Body of pancreas (tissue), 4 donors: ENCODE measurements around the gene PSMG3. TPM values are rescaled to one million over a fixed set of nuclear protein-coding genes. Genes with fewer than 3 reads are reported as not detected.

ENCODE experiments used
- ATAC-seq: fragments of 150-250 bp; one replicate; pipeline ENCODE4 v1.9.1; 2016
- DNase-seq, 4 donors: peaks; one replicate each; pipeline ENCODE4 v3.0.0-alpha.2; 2019
- H3K27ac ChIP-seq, 4 donors: fragments of 200-600 bp; sonication (generic); 1 replicate in 3 of 4; 2 replicates in 1 of 4; pipeline versions ENCODE4 v1.5.1 to v1.6.1; 2016 to 2019; ENCODE audit warnings: mild to moderate bottlenecking in 1 of 4, mixed read lengths in 1 of 4, moderate library complexity in 1 of 4
- H3K27me3 ChIP-seq, 2 donors: fragments of 200-600 bp; sonication (generic); one replicate each; pipeline ENCODE4 v1.6.0; 2016; ENCODE audit warnings: mild to moderate bottlenecking in 1 of 2
- H3K36me3 ChIP-seq, 2 donors: fragments of 200-600 bp; sonication (generic); replicated peaks in 1 of 2; 2 replicates each; pipeline ENCODE4 v1.5.1; 2016; ENCODE audit warnings: low read depth in 2 of 2; ENCODE audit not compliant: insufficient read depth in 1 of 2
- H3K4me1 ChIP-seq: fragments of 200-600 bp; sonication (generic); one replicate; pipeline ENCODE4 v1.6.0; 2016
- H3K4me3 ChIP-seq, 2 donors: fragments of 200-600 bp; sonication (generic); 1 replicate in 1 of 2; 2 replicates in 1 of 2; pipeline ENCODE4 v1.5.1; 2016 to 2019
- H3K9me3 ChIP-seq, 3 donors: fragments of 200-600 bp; sonication (generic); 1 replicate in 2 of 3; 2 replicates in 1 of 3; pipeline ENCODE4 v1.5.1; 2016
- CTCF ChIP-seq, 7 experiments: fragments of 450-650 bp in 4 of 7; fragments of 200-600 bp in 3 of 7; sonication (generic) in 3 of 7; IDR thresholded peaks; one replicate each; pipeline ENCODE4 v1.5.1; 2016 to 2019; ENCODE audit warnings: antibody characterized with exemption in 7 of 7
- POLR2A ChIP-seq, 3 donors: fragments of 450-650 bp; IDR thresholded peaks; one replicate each; pipeline ENCODE4 v1.6.1; 2016; ENCODE audit warnings: antibody characterized with exemption in 3 of 3, mild to moderate bottlenecking in 2 of 3
- WGBS, 2 donors: methylation state at CpG; one replicate each; pipeline ENCODE4 v1.1.5; 2017; 5-methylcytosine and 5-hydroxymethylcytosine counted together
- intact Hi-C: fragments of 100-400 bp; cut with DNase I; formaldehyde crosslinking; loops from one replicate; pipeline ENCODE4 v1.15.1; 2023
- total RNA-seq, 2 donors: library from RNA; depleted of rRNA; stranded (reverse); fragments of >200 nt; gene quantifications; one replicate each; pipeline ENCODE4 v1.1.0, GENCODE V29; 2016

Gene PSMG3
- total RNA-seq, 2 donors from 2014 or later = 34.0 to 39.6 TPM

- intact Hi-C loops = loop anchor here (5.0 kb wide), 1 partner anchor 45 kb away; the partner anchor contains the start of gene INTS1
- WGBS, 2 donors = 86 to 93% methylated on average over 11 to 39 of the region's 41 CpGs
- Histone ChIP-seq H3K4me1 (peaks cover 19% of the 10 kb centered on the region), H3K36me3 (peaks cover 0 to 13% of the 10 kb centered on the region in 2 donors), H3K27ac (peak overlapping the region in 1 of 4 donors; percentile 69), H3K27me3 (no peaks in the 10 kb centered on the region), H3K9me3 (no peaks in the 10 kb centered on the region), H3K4me3 (no peak overlapping the region)
- no peak for TF ChIP-seq CTCF (IDR thresholded peaks at IDR 0.05)
- no peak for TF ChIP-seq POLR2A (IDR thresholded peaks at IDR 0.05)
- no peak for ATAC-seq
- no peak for DNase-seq
Observed at GRCh38 chr7:1546909-1547776, 22.7 kb downstream of the PSMG3 start.

GRCh38 chr7:1546274-1546908 is 23.4 kb downstream of the PSMG3 start:
- Histone ChIP-seq H3K27ac (peak overlapping the region; percentile 27 to 70 (median 56)), H3K4me3 (no peak overlapping the region), H3K9me3 (no peaks in the 10 kb centered on the region), H3K27me3 (no peaks in the 10 kb centered on the region), H3K4me1 (peaks cover 19% of the 10 kb centered on the region), H3K36me3 (peaks cover 0 to 13% of the 10 kb centered on the region in 2 donors)
- no peak for TF ChIP-seq POLR2A (IDR thresholded peaks at IDR 0.05)
- no peak for TF ChIP-seq CTCF (IDR thresholded peaks at IDR 0.05)
- peak; percentile 33 for ATAC-seq
- intact Hi-C loops = loop anchor here (5.0 kb wide), 1 partner anchor 44 kb away; the partner anchor contains the start of gene INTS1
- DNase-seq = peak in 1 of 4 donors; percentile 64
- WGBS, 2 donors = 24 to 62% methylated on average over 6 to 26 of the region's 28 CpGs

- intact Hi-C loops = loop anchor here (5.0 kb wide), 1 partner anchor 43 kb away; the partner anchor contains the start of gene INTS1
- DNase-seq (peak in 2 of 4 donors; percentile 57 to 58), ATAC-seq (peak; percentile 33)
- H3K4me3 ChIP-seq = no peak overlapping the region
- H3K4me1 ChIP-seq = peaks cover 19% of the 10 kb centered on the region
- H3K27me3 ChIP-seq = no peaks in the 10 kb centered on the region
- H3K27ac ChIP-seq = peak overlapping the region; percentile 27 to 70 (median 56)
- no peaks in the 10 kb centered on the region for H3K9me3 ChIP-seq
- H3K36me3 ChIP-seq = peaks cover 4 to 18% of the 10 kb centered on the region in 2 donors
- 54 to 90% methylated on average over 11 to 37 of the region's 40 CpGs for WGBS, 2 donors
- TF ChIP-seq CTCF (IDR thresholded peaks at IDR 0.05) (no peak), POLR2A (IDR thresholded peaks at IDR 0.05) (no peak)
Observed at GRCh38 chr7:1545417-1546246, 24.2 kb downstream of the PSMG3 start.

- Histone ChIP-seq H3K27ac (peak overlapping the region in 3 of 4 donors; percentile 43 to 70 (median 69)), H3K27me3 (no peaks in the 10 kb centered on the region), H3K36me3 (peaks cover 10 to 22% of the 10 kb centered on the region in 2 donors), H3K4me3 (no peak overlapping the region), H3K4me1 (peaks cover 19% of the 10 kb centered on the region), H3K9me3 (no peaks in the 10 kb centered on the region)
- 77% methylated on average over 13 of the region's 16 CpGs; no CpG with 5 or more reads in 1 of the 2 donors for WGBS, 2 donors
- TF ChIP-seq POLR2A (IDR thresholded peaks at IDR 0.05) (no peak), CTCF (IDR thresholded peaks at IDR 0.05) (no peak)
- peak in 1 of 4 donors; percentile 24 for DNase-seq
- no peak for ATAC-seq
- intact Hi-C loops = loop anchor here (5.0 kb wide), 1 partner anchor 43 kb away; the partner anchor contains the start of gene INTS1
Observed at GRCh38 chr7:1544896-1545416, 24.9 kb downstream of the PSMG3 start.
